Progenitor cell of endocrine pancreas (in vitro differentiated cells): ENCODE results near the gene TTLL3. TPM values are rescaled to one million over a fixed set of nuclear protein-coding genes. Genes with fewer than 3 reads are reported as not detected.
A peak's percentile ranks its signal among the peaks of the same experiment; 100 is the strongest.

ENCODE experiments used
- DNase-seq: peaks from one replicate; pipeline ENCODE4 v3.0.0; 2021; ENCODE audit warnings: low spot score; ENCODE audit not compliant: unreplicated experiment
- H3K27ac Mint-ChIP-seq: 2 replicates; pipeline ENCODE4 v1.8.0; 2021; ENCODE audit warnings: mild to moderate bottlenecking, moderate library complexity, mixed read lengths
- H3K27me3 Mint-ChIP-seq: 2 replicates; pipeline ENCODE4 v1.8.0; 2021; ENCODE audit warnings: mixed read lengths
- H3K36me3 Mint-ChIP-seq: 2 replicates; pipeline ENCODE4 v1.8.0; 2022; ENCODE audit warnings: mixed read lengths; ENCODE audit not compliant: insufficient read depth
- H3K4me1 Mint-ChIP-seq: 2 replicates; pipeline ENCODE4 v1.8.0; 2021; ENCODE audit warnings: low read depth, mixed read lengths
- H3K4me3 Mint-ChIP-seq: 2 replicates; pipeline ENCODE4 v1.8.0; 2021; ENCODE audit warnings: low read depth, mild to moderate bottlenecking, moderate library complexity, mixed read lengths
- H3K9me3 Mint-ChIP-seq: 2 replicates; pipeline ENCODE4 v1.8.0; 2021; ENCODE audit warnings: low read depth, mixed read lengths
- CTCF ChIP-seq: fragments of 200-600 bp; sonication (generic); IDR thresholded peaks from one replicate; pipeline ENCODE4 v1.5.0; 2021; ENCODE audit warnings: antibody characterized with exemption, mild to moderate bottlenecking; ENCODE audit not compliant: unreplicated experiment
- total RNA-seq: library from RNA; stranded (reverse); gene quantifications from 2 replicates; pipeline ENCODE4 v1.2.1, GENCODE V29; 2021

The TTLL3 gene
- total RNA-seq, 1 donor from 2014 or later, result 51.6 TPM

- no peaks in the 10 kb centered on the region for H3K27me3 Mint-ChIP-seq
- H3K36me3 Mint-ChIP-seq, result peaks cover 33% of the 10 kb centered on the region
- H3K27ac Mint-ChIP-seq, result no peak overlapping the region
- peak; percentile 49 for TF ChIP-seq CTCF
- H3K9me3 Mint-ChIP-seq, result no peaks in the 10 kb centered on the region
- H3K4me1 Mint-ChIP-seq, result peaks cover 4% of the 10 kb centered on the region
- no peak overlapping the region for H3K4me3 Mint-ChIP-seq
- no peak for DNase-seq
Observed at GRCh38 chr3:9786825-9787669, 23.0 kb upstream of the TTLL3 start.

DNA sequence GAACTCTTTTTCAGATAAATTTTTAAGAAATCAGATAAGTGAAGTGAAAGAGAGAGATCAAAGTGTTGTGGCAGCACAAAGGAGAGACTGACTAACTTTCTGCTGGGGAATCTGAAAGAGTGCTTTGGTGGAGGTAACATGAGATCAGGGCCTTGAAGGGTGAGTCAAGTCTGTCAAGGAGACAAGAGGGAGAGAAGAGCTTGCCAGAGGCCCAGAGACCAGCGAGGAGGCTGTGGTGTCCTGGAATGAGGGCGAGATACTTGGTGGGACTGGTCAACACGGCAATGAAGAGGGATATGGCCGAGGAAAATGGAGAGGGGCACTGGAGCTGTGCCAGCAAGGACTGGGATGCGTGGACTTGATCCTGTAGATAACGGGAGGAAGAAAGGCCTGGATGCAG is 22.3 kb upstream of the TTLL3 start:
- H3K36me3 Mint-ChIP-seq, result peaks cover 33% of the 10 kb centered on the region
- peak overlapping the region; percentile 33 for H3K27ac Mint-ChIP-seq

DNA sequence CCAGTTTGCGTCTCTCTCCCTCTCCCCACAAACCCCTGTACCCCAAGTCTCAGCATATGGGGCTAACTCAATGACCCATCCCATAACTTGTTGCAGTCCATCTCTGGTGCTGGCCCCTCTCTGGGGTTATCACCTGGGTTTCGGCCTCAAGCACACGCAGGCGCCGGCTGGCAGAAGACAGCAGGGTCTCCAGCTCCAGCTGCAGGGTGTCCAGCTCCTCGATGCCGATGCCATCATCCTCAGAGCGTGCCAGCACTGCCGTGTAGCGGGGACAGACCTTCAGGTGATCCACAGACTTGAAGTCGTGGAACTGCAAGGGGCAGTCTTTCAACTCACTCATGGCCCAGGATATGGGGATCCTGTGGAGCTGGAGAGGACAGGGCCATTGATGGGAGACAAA is 18.9 kb upstream of the TTLL3 start:
- Mint-ChIP-seq H3K9me3 (no peaks in the 10 kb centered on the region), H3K4me1 (peaks cover 16% of the 10 kb centered on the region), H3K4me3 (peak overlapping the region; percentile 95), H3K36me3 (peaks cover 31% of the 10 kb centered on the region), H3K27ac (no peak overlapping the region), H3K27me3 (no peaks in the 10 kb centered on the region)
- TF ChIP-seq CTCF, result no peak
- DNase-seq, result no peak

More for the DNA sequence above, 22.3 kb upstream of the TTLL3 start:
- no peak overlapping the region for H3K4me3 Mint-ChIP-seq
- no peaks in the 10 kb centered on the region for H3K9me3 Mint-ChIP-seq
- DNase-seq, result no peak
- H3K27me3 Mint-ChIP-seq, result no peaks in the 10 kb centered on the region
- TF ChIP-seq CTCF, result no peak
- peaks cover 4% of the 10 kb centered on the region for H3K4me1 Mint-ChIP-seq

DNA sequence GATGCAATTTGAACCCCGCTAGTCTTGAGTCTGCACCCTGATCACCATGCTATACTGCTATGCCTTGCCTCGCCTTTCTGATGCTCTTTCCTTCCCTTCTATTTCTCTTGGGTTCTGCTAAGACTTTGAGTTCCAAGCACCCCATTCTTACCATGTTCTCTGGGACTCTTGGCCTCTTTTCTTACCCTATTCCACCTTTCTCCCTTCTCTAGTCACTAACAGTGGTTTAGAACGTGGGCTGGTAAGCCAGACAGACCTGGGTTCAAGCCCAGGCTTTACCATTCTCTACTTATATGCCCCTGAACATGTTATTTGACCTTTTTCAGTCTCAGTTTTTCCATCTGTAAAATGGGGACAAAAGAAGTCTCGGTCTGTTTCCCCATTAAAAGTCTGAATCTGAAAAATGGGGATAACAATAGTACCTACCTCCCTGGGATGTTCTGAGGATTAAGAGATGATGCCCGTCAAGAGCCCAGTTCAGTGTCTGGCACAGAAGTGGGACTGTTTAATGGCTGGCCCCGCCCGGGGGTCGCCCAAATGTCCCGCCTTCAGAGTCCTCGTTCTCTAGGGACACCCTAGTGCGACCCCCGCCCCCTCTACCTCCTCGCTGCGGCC is 18.2 kb upstream of the TTLL3 start:
- no peak for DNase-seq
- Mint-ChIP-seq H3K27ac (peak overlapping the region; percentile 100), H3K36me3 (peaks cover 25% of the 10 kb centered on the region), H3K4me3 (peak overlapping the region; percentile 95), H3K4me1 (peaks cover 16% of the 10 kb centered on the region), H3K27me3 (no peaks in the 10 kb centered on the region), H3K9me3 (no peaks in the 10 kb centered on the region)
- TF ChIP-seq CTCF, result no peak

GRCh38 chr3:9792405-9793160 is 17.5 kb upstream of the TTLL3 start, which contains the start of the genes ARPC4 and TADA3:
ARPC4 (plus strand) TSS chr3:9793082; CDS start chr3:9793122, 40 bp downstream.
TADA3 (minus strand) TSS chr3:9792473; CDS start chr3:9791466, 1,007 bp downstream.
- Mint-ChIP-seq H3K4me3 (peak within 1 kb of the TSS; percentile 95), H3K4me1 (peaks cover 16% of the 10 kb centered on the region), H3K27me3 (no peaks in the 10 kb centered on the region), H3K36me3 (peaks cover 22% of the 10 kb centered on the region), H3K27ac (peak within 1 kb of the TSS; percentile 100), H3K9me3 (no peaks in the 10 kb centered on the region)
- DNase-seq, result peak; percentile 75
- peak; percentile 13 for TF ChIP-seq CTCF
